H9 (cell line): Measurements from ENCODE around the gene NEURL1. TPM values are rescaled to one million over a fixed set of nuclear protein-coding genes. Genes with fewer than 3 reads are reported as not detected.
A peak's percentile ranks its signal among the peaks of the same experiment; 100 is the strongest.

Experiments used
- DNase-seq: peaks from one replicate; pipeline ENCODE4 v3.0.0-alpha.2; 2017
- H2AFZ ChIP-seq: one replicate; pipeline ENCODE4 v1.6.1; 2013; ENCODE audit warnings: mild to moderate bottlenecking, low read length, control low read depth, moderate library complexity
- H2AK5ac ChIP-seq: 2 replicates; pipeline ENCODE4 v1.6.1; 2013; ENCODE audit warnings: low read length, control low read depth, mixed read lengths; ENCODE audit not compliant: insufficient read length
- H2BK120ac ChIP-seq: one replicate; pipeline ENCODE4 v1.6.1; 2013; ENCODE audit warnings: low read depth, mild to moderate bottlenecking, low read length, control low read depth, inconsistent platforms; ENCODE audit not compliant: poor library complexity, severe bottlenecking
- H2BK12ac ChIP-seq: 2 replicates; pipeline ENCODE4 v1.6.1; 2013; ENCODE audit warnings: low read length, control low read depth, mixed read lengths, low read depth; ENCODE audit not compliant: insufficient read length
- H2BK15ac ChIP-seq: 2 replicates; pipeline ENCODE4 v1.6.1; 2013; ENCODE audit warnings: low read depth, low read length, control low read depth
- H2BK20ac ChIP-seq: one replicate; pipeline ENCODE4 v1.6.1; 2013; ENCODE audit warnings: low read depth, mild to moderate bottlenecking, low read length, control low read depth, inconsistent platforms; ENCODE audit not compliant: poor library complexity, severe bottlenecking
- H2BK5ac ChIP-seq: 2 replicates; pipeline ENCODE4 v1.6.1; 2013; ENCODE audit warnings: low read length, control low read depth, mixed read lengths; ENCODE audit not compliant: insufficient read length
- H3K14ac ChIP-seq: 2 replicates; pipeline ENCODE4 v1.6.1; 2013; ENCODE audit warnings: low read length, control low read depth; ENCODE audit not compliant: insufficient read depth
- H3K18ac ChIP-seq: 2 replicates; pipeline ENCODE4 v1.6.1; 2013; ENCODE audit warnings: low read depth, mild to moderate bottlenecking, mixed read lengths, low read length, control low read depth; ENCODE audit not compliant: insufficient read length
- H3K23ac ChIP-seq: 2 replicates; pipeline ENCODE4 v1.6.1; 2013; ENCODE audit warnings: low read length, control low read depth, mixed read lengths, low read depth; ENCODE audit not compliant: insufficient read length
- H3K23me2 ChIP-seq: 2 replicates; pipeline ENCODE4 v1.6.1; 2013; ENCODE audit warnings: low read depth, mild to moderate bottlenecking, mixed read lengths, low read length, control low read depth; ENCODE audit not compliant: insufficient read length, poor library complexity, severe bottlenecking
- H3K27ac ChIP-seq: 2 replicates; pipeline ENCODE4 v1.5.1; 2013; ENCODE audit warnings: low read length, control low read depth, mixed read lengths, low read depth; ENCODE audit not compliant: insufficient read length
- H3K27me3 ChIP-seq: 2 replicates; pipeline ENCODE4 v1.6.1; 2013; ENCODE audit warnings: low read length, control low read depth, inconsistent platforms; ENCODE audit not compliant: insufficient read depth
- H3K4ac ChIP-seq: 2 replicates; pipeline ENCODE4 v1.6.1; 2013; ENCODE audit warnings: low read depth, mild to moderate bottlenecking, control low read depth, inconsistent platforms, low read length, moderate library complexity
- H3K4me1 ChIP-seq: 2 replicates; pipeline ENCODE4 v1.6.1; 2013; ENCODE audit warnings: low read length, control low read depth, inconsistent platforms; ENCODE audit not compliant: insufficient read depth
- H3K4me2 ChIP-seq: 2 replicates; pipeline ENCODE4 v1.6.1; 2013; ENCODE audit warnings: low read length, control low read depth, mixed read lengths; ENCODE audit not compliant: insufficient read length, insufficient read depth
- H3K56ac ChIP-seq: 2 replicates; pipeline ENCODE4 v1.6.1; 2013; ENCODE audit warnings: low read depth, mild to moderate bottlenecking, mixed read lengths, low read length, control low read depth; ENCODE audit not compliant: insufficient read length
- H3K79me1 ChIP-seq: 2 replicates; pipeline ENCODE4 v1.6.1; 2013; ENCODE audit warnings: low read depth, mild to moderate bottlenecking, moderate library complexity, low read length, control low read depth, inconsistent platforms; ENCODE audit not compliant: insufficient read depth, poor library complexity, severe bottlenecking
- H3K79me2 ChIP-seq: 2 replicates; pipeline ENCODE4 v1.6.1; 2013; ENCODE audit warnings: low read length, control low read depth, inconsistent platforms; ENCODE audit not compliant: insufficient read depth
- H3K9ac ChIP-seq: 2 replicates; pipeline ENCODE4 v1.6.1; 2013; ENCODE audit warnings: low read length, control low read depth, mixed read lengths; ENCODE audit not compliant: insufficient read length; ENCODE audit errors: extremely low read depth
- H3K9me3 ChIP-seq: one replicate; pipeline ENCODE4 v1.6.1; 2013; ENCODE audit warnings: low read depth, low read length, inconsistent platforms; ENCODE audit not compliant: control insufficient read depth
- H3T11ph ChIP-seq: one replicate; pipeline ENCODE4 v1.6.1; 2013; ENCODE audit warnings: mild to moderate bottlenecking, low read length, control low read depth, inconsistent platforms
- H4K20me1 ChIP-seq: one replicate; pipeline ENCODE4 v1.6.1; 2013; ENCODE audit not compliant: control insufficient read depth, insufficient read length, insufficient read depth
- H4K5ac ChIP-seq: 2 replicates; pipeline ENCODE4 v1.6.1; 2013; ENCODE audit warnings: low read depth, mild to moderate bottlenecking, mixed read lengths, low read length, control low read depth; ENCODE audit not compliant: insufficient read length
- H4K8ac ChIP-seq: replicated peaks from 2 replicates; pipeline ENCODE4 v1.6.1; 2013; ENCODE audit warnings: low read length, control low read depth, mixed read lengths, low read depth; ENCODE audit not compliant: insufficient read length
- H4K91ac ChIP-seq: 2 replicates; pipeline ENCODE4 v1.6.1; 2013; ENCODE audit warnings: low read depth, mild to moderate bottlenecking, moderate library complexity, mixed read lengths, low read length, control low read depth; ENCODE audit not compliant: insufficient read length
- H3K27ac Mint-ChIP-seq, 3 experiments: 2 replicates in 2 of 3; 3 replicates in 1 of 3; pipeline ENCODE4 v1.8.0; 2020 to 2021; ENCODE audit warnings: mixed read lengths in 3 of 3, mild to moderate bottlenecking in 1 of 3, moderate library complexity in 1 of 3
- H3K27me3 Mint-ChIP-seq: 2 replicates; pipeline ENCODE4 v1.8.0; 2021; ENCODE audit warnings: low read depth, mild to moderate bottlenecking, moderate library complexity, mixed read lengths
- H3K36me3 Mint-ChIP-seq, 3 experiments: 2 replicates in 2 of 3; 3 replicates in 1 of 3; pipeline ENCODE4 v1.8.0; 2020 to 2021; ENCODE audit warnings: low read depth in 3 of 3, mixed read lengths in 3 of 3; ENCODE audit not compliant: insufficient read depth in 1 of 3
- H3K4me1 Mint-ChIP-seq, 2 experiments: 2 replicates each; pipeline ENCODE4 v1.8.0; 2020; ENCODE audit warnings: mixed read lengths in 2 of 2
- H3K4me3 Mint-ChIP-seq, 2 experiments: 2 replicates in 1 of 2; 3 replicates in 1 of 2; pipeline ENCODE4 v1.8.0; 2020 to 2021; ENCODE audit warnings: mild to moderate bottlenecking in 2 of 2, mixed read lengths in 2 of 2, moderate library complexity in 1 of 2
- H3K9me3 Mint-ChIP-seq, 2 experiments: 2 replicates in 1 of 2; 3 replicates in 1 of 2; pipeline ENCODE4 v1.8.0; 2020; ENCODE audit warnings: mild to moderate bottlenecking in 2 of 2, mixed read lengths in 2 of 2, moderate library complexity in 1 of 2
- WGBS: extraction: QIAGEN DNeasy Blood & Tissue Kit; methylation state at CpG from one replicate; pipeline ENCODE4 v1.1.7; 2013; ENCODE audit warnings: missing lambda C conversion rate, low lambda C conversion rate, mixed read lengths; ENCODE audit not compliant: insufficient read length; ENCODE audit errors: extremely low coverage; 5-methylcytosine and 5-hydroxymethylcytosine counted together
- total RNA-seq: library from RNA; stranded (reverse); gene quantifications from 2 replicates; pipeline ENCODE4 v1.2.1, GENCODE V29; 2021
- TF ChIP-seq, protein P1 (sequence below): fragments of 200-600 bp; sonication (generic); conservative IDR thresholded peaks from 3 replicates; pipeline ENCODE4 v1.8.0; 2021; ENCODE audit warnings: antibody characterized with exemption, mild to moderate bottlenecking

NEURL1 gene
- total RNA-seq, 1 experiment from 2014 or later, result 1.2 TPM

DNA sequence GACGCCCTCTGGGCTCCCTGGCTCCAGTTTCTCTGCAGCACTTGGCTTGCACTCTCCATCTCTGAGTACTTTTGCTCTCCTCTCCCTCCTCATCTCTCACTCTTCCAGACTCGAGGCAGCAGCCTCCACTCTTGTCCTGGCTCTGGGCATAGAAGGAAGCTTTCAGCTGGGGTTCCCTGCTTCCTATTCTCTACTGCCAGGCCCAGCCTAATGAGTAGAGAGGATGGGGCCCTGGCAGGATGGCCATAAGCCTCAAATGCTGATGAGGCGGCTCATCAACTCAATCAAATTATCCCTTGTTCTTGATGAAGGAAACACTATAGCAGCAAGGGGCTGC, 55.8 kb downstream of the NEURL1 start:
- H3K4me3 Mint-ChIP-seq, result no peak overlapping the region
- Histone ChIP-seq H3K27ac (no peak overlapping the region), H3K14ac (no peak overlapping the region; the same call in 1 of the 2 replicates), H4K20me1 (no peaks in the 10 kb centered on the region), H2BK20ac (no peak overlapping the region), H3K9me3 (no peaks in the 10 kb centered on the region), H3K79me2 (no peaks in the 10 kb centered on the region), H3K4me1 (no peaks in the 10 kb centered on the region), H2AFZ (no peak overlapping the region), H2AK5ac (no peak overlapping the region), H2BK12ac (no peak overlapping the region), H2BK15ac (no peak overlapping the region), H4K5ac (no peak overlapping the region), H3K27me3 (no peaks in the 10 kb centered on the region), H3K18ac (no peak overlapping the region), H3K23ac (no peak overlapping the region), H4K91ac (no peak overlapping the region), H2BK120ac (no peak overlapping the region), H3K4ac (no peak overlapping the region), H3T11ph (no peak overlapping the region), H4K8ac (no peak overlapping the region), H3K56ac (no peak overlapping the region), H3K79me1 (no peaks in the 10 kb centered on the region), H3K9ac (no peak overlapping the region), H3K23me2 (no peaks in the 10 kb centered on the region), H2BK5ac (no peak overlapping the region), H3K4me2 (no peak overlapping the region)
- peak overlapping the region in 1 of 3 experiments; percentile 17; a peak in 1 of 7 replicates for H3K27ac Mint-ChIP-seq
- TF ChIP-seq, protein P1, sequence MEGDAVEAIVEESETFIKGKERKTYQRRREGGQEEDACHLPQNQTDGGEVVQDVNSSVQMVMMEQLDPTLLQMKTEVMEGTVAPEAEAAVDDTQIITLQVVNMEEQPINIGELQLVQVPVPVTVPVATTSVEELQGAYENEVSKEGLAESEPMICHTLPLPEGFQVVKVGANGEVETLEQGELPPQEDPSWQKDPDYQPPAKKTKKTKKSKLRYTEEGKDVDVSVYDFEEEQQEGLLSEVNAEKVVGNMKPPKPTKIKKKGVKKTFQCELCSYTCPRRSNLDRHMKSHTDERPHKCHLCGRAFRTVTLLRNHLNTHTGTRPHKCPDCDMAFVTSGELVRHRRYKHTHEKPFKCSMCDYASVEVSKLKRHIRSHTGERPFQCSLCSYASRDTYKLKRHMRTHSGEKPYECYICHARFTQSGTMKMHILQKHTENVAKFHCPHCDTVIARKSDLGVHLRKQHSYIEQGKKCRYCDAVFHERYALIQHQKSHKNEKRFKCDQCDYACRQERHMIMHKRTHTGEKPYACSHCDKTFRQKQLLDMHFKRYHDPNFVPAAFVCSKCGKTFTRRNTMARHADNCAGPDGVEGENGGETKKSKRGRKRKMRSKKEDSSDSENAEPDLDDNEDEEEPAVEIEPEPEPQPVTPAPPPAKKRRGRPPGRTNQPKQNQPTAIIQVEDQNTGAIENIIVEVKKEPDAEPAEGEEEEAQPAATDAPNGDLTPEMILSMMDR, result no peak
- H3K4me1 Mint-ChIP-seq, result peaks cover 2 to 19% of the 10 kb centered on the region in 2 experiments
- H3K36me3 Mint-ChIP-seq, result no peaks in the 10 kb centered on the region
- H3K27me3 Mint-ChIP-seq, result peaks cover 23% of the 10 kb centered on the region
- WGBS, result no CpG with 5 or more reads among the region's 3 CpGs
- peak; percentile 3 for DNase-seq
- H3K9me3 Mint-ChIP-seq, result no peaks in the 10 kb centered on the region; a peak in 1 of 5 replicates
